HepG2 (cell line): ENCODE data around the gene ITGB2. TPM values are rescaled to one million over a fixed set of nuclear protein-coding genes. Genes with fewer than 3 reads are reported as not detected.

Experiments
- GPN1 ChIP-seq: sonication (generic); formaldehyde crosslinking; IDR thresholded peaks from 2 replicates; pipeline ENCODE4 v1.5.1; 2020; ENCODE audit warnings: missing genetic modification reagents, borderline replicate concordance
- HNF4G ChIP-seq, 2 experiments: sonication (generic) in 1 of 2; formaldehyde crosslinking in 1 of 2; IDR thresholded peaks; 2 replicates each; pipeline versions ENCODE4 v1.4.0 to v1.6.1; 2011 to 2020; ENCODE audit warnings: borderline replicate concordance in 2 of 2, low read depth in 2 of 2, mild to moderate bottlenecking in 2 of 2, low read length in 1 of 2, missing genetic modification reagents in 1 of 2, moderate library complexity in 1 of 2
- KAT7 ChIP-seq: IDR thresholded peaks from 2 replicates; pipeline ENCODE4 v1.6.1; 2018; ENCODE audit warnings: borderline replicate concordance, missing compliant biosample characterization
- PAX8 ChIP-seq: sonication (generic); formaldehyde crosslinking; IDR thresholded peaks from 2 replicates; pipeline ENCODE4 v1.8.0; 2022; ENCODE audit warnings: mild to moderate bottlenecking, missing genetic modification reagents, borderline replicate concordance
- POLR2G ChIP-seq: fragments of 200-400 bp; formaldehyde crosslinking; IDR thresholded peaks from 2 replicates; pipeline ENCODE4 v1.6.1; 2018; ENCODE audit warnings: mild to moderate bottlenecking, low read depth, low read length, moderate library complexity
- SAFB2 ChIP-seq: sonication (generic); formaldehyde crosslinking; IDR thresholded peaks from 2 replicates; pipeline ENCODE4 v1.5.1; 2020; ENCODE audit warnings: missing genetic modification reagents, low read depth, mild to moderate bottlenecking, borderline replicate concordance
- SMAD3 ChIP-seq: sonication (generic); formaldehyde crosslinking; IDR thresholded peaks from 2 replicates; pipeline ENCODE4 v1.4.0; 2020; ENCODE audit warnings: missing genetic modification reagents
- SRY ChIP-seq: sonication (generic); formaldehyde crosslinking; IDR thresholded peaks from 2 replicates; pipeline ENCODE4 v1.8.0; 2022; ENCODE audit warnings: mild to moderate bottlenecking, missing genetic modification reagents
- TSC22D2 ChIP-seq: sonication (generic); formaldehyde crosslinking; IDR thresholded peaks from 2 replicates; pipeline ENCODE4 v1.5.1; 2020; ENCODE audit warnings: missing genetic modification reagents, mild to moderate bottlenecking, borderline replicate concordance
- ZFAT ChIP-seq: sonication (generic); formaldehyde crosslinking; conservative IDR thresholded peaks from 2 replicates; pipeline ENCODE4 v1.8.1; 2023; ENCODE audit warnings: missing genetic modification reagents, inconsistent platforms
- ZFP37 ChIP-seq: sonication (generic); formaldehyde crosslinking; IDR thresholded peaks from 2 replicates; pipeline ENCODE4 v1.4.0; 2020; ENCODE audit warnings: missing genetic modification reagents, borderline replicate concordance
- ZFY ChIP-seq: sonication (generic); formaldehyde crosslinking; IDR thresholded peaks from 2 replicates; pipeline ENCODE4 v1.4.0; 2020; ENCODE audit warnings: missing genetic modification reagents
- ZNF10 ChIP-seq: sonication (generic); formaldehyde crosslinking; IDR thresholded peaks from 2 replicates; pipeline ENCODE4 v1.4.0; 2020; ENCODE audit warnings: mild to moderate bottlenecking, low read depth, missing genetic modification reagents, borderline replicate concordance
- ZNF235 ChIP-seq: sonication (generic); formaldehyde crosslinking; IDR thresholded peaks from 2 replicates; pipeline ENCODE4 v1.8.1; 2023; ENCODE audit warnings: mild to moderate bottlenecking, missing genetic modification reagents, borderline replicate concordance
- ZNF253 ChIP-seq: sonication (generic); formaldehyde crosslinking; IDR thresholded peaks from 2 replicates; pipeline ENCODE4 v1.8.0; 2022; ENCODE audit warnings: mild to moderate bottlenecking, missing genetic modification reagents, borderline replicate concordance
- ZNF256 ChIP-seq: sonication (generic); formaldehyde crosslinking; conservative IDR thresholded peaks from 2 replicates; pipeline ENCODE4 v1.4.0; 2020; ENCODE audit warnings: missing genetic modification reagents
- ZNF558 ChIP-seq: sonication (generic); formaldehyde crosslinking; IDR thresholded peaks from 2 replicates; pipeline ENCODE4 v1.9.0; 2022; ENCODE audit warnings: mild to moderate bottlenecking, missing genetic modification reagents, borderline replicate concordance
- ZNF563 ChIP-seq: sonication (generic); formaldehyde crosslinking; IDR thresholded peaks from 2 replicates; pipeline ENCODE4 v1.8.0; 2022; ENCODE audit warnings: mild to moderate bottlenecking, moderate library complexity, missing genetic modification reagents
- ZNF672 ChIP-seq: sonication (generic); formaldehyde crosslinking; IDR thresholded peaks from 2 replicates; pipeline ENCODE4 v1.8.1; 2022; ENCODE audit warnings: missing genetic modification reagents
- ZNF749 ChIP-seq: sonication (generic); formaldehyde crosslinking; IDR thresholded peaks from 2 replicates; pipeline ENCODE4 v1.8.0; 2022; ENCODE audit warnings: mild to moderate bottlenecking, missing genetic modification reagents, moderate library complexity, borderline replicate concordance
- ZNF777 ChIP-seq: sonication (generic); formaldehyde crosslinking; IDR thresholded peaks from 2 replicates; pipeline ENCODE4 v1.4.0; 2020; ENCODE audit warnings: missing genetic modification reagents
- ZNF816 ChIP-seq: sonication (generic); formaldehyde crosslinking; IDR thresholded peaks from 2 replicates; pipeline ENCODE4 v1.8.0; 2022; ENCODE audit warnings: missing genetic modification reagents, mild to moderate bottlenecking, borderline replicate concordance
- ZNF839 ChIP-seq: sonication (generic); formaldehyde crosslinking; IDR thresholded peaks from 2 replicates; pipeline ENCODE4 v1.4.0; 2020; ENCODE audit warnings: missing genetic modification reagents, mild to moderate bottlenecking, borderline replicate concordance
- ZSCAN21 ChIP-seq: sonication (generic); formaldehyde crosslinking; IDR thresholded peaks from 2 replicates; pipeline ENCODE4 v1.8.0; 2022; ENCODE audit warnings: mild to moderate bottlenecking, missing genetic modification reagents, moderate library complexity, borderline replicate concordance
- polyA plus RNA-seq, 8 experiments: library from polyadenylated mRNA; depleted of rRNA in 3 of 8; stranded (reverse) in 7 of 8; unstranded in 1 of 8; fragments of >200 nt; fragmentation: Illumina TruSeq in 4 of 8; extraction: Trizol in 4 of 8; gene quantifications; 2 replicates each; pipeline versions ENCODE4 v1.2.1 to v1.2.3, GENCODE V29; 2011 to 2016; ENCODE audit warnings: low read depth in 4 of 8, missing spikeins in 1 of 8, mixed read lengths in 1 of 8; ENCODE audit not compliant: insufficient read depth in 1 of 8
- total RNA-seq, 5 experiments: library from RNA; depleted of rRNA; stranded (reverse); fragments of >200 nt; fragmentation: Illumina TruSeq; extraction: Trizol; gene quantifications; 2 replicates each; pipeline ENCODE4 v1.2.3, GENCODE V29; 2016; ENCODE audit warnings: low read depth in 1 of 5
- TF ChIP-seq, protein P1 (sequence below): sonication (generic); formaldehyde crosslinking; IDR thresholded peaks from 2 replicates; pipeline ENCODE4 v1.4.0; 2020; ENCODE audit warnings: missing genetic modification reagents, borderline replicate concordance

ITGB2 gene
- total and polyA plus RNA-seq, 2 of the 13 experiments (the other 11 are each of a cell fraction or from before 2014, with no cell fraction given): 4.2 to 18.0 TPM

DNA sequence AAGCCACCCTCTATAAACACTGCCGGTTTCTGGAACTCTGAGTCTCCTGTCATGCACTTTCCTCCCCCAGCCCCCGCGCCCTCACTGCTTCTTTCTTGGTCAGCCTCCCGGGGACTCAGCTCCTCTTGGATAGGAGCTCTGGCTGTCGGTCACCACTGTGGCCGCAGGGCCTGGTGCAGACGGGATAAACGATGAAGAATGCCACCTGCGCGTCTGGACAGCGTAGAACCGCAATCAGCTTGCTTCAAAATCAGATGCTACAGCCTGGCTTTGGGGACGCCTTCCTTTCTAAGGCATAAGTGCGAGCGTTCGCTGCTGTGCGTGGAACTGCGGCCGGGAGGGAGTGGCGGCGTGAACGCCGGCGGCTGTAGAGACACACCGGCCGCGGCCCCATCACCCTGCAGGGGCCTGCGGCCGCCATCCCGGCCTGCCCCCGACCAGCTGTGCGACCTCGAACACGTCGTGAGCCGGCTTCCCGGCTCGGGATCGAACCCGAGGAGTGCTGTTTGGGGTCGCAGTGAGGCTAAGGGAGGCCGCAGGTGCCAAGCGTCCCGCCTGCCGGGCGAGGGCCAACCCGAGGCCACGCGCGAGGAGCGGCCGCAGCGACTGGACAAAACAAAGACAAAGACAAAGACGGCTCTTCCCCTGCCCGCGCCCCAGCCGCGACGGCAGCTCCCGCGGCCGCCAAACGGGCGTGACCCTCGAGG, 47.9 kb downstream of the ITGB2 start (continued):
- peak; percentile 75; the same call in 1 of the 2 replicates for TF ChIP-seq ZNF816 (CRISPR knock-in tag)
- TF ChIP-seq, protein P1, sequence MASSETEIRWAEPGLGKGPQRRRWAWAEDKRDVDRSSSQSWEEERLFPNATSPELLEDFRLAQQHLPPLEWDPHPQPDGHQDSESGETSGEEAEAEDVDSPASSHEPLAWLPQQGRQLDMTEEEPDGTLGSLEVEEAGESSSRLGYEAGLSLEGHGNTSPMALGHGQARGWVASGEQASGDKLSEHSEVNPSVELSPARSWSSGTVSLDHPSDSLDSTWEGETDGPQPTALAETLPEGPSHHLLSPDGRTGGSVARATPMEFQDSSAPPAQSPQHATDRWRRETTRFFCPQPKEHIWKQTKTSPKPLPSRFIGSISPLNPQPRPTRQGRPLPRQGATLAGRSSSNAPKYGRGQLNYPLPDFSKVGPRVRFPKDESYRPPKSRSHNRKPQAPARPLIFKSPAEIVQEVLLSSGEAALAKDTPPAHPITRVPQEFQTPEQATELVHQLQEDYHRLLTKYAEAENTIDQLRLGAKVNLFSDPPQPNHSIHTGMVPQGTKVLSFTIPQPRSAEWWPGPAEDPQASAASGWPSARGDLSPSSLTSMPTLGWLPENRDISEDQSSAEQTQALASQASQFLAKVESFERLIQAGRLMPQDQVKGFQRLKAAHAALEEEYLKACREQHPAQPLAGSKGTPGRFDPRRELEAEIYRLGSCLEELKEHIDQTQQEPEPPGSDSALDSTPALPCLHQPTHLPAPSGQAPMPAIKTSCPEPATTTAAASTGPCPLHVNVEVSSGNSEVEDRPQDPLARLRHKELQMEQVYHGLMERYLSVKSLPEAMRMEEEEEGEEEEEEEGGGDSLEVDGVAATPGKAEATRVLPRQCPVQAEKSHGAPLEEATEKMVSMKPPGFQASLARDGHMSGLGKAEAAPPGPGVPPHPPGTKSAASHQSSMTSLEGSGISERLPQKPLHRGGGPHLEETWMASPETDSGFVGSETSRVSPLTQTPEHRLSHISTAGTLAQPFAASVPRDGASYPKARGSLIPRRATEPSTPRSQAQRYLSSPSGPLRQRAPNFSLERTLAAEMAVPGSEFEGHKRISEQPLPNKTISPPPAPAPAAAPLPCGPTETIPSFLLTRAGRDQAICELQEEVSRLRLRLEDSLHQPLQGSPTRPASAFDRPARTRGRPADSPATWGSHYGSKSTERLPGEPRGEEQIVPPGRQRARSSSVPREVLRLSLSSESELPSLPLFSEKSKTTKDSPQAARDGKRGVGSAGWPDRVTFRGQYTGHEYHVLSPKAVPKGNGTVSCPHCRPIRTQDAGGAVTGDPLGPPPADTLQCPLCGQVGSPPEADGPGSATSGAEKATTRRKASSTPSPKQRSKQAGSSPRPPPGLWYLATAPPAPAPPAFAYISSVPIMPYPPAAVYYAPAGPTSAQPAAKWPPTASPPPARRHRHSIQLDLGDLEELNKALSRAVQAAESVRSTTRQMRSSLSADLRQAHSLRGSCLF (CRISPR knock-in tag): no peak
- no peak for TF ChIP-seq KAT7
- peak; percentile 55; the same call in 1 of the 2 replicates for TF ChIP-seq ZNF777 (CRISPR knock-in tag)
- TF ChIP-seq ZNF672 (CRISPR knock-in tag): no peak
- TF ChIP-seq ZNF235 (CRISPR knock-in tag): no peak
- TF ChIP-seq SAFB2 (CRISPR knock-in tag): no peak
- no peak for TF ChIP-seq ZSCAN21 (CRISPR knock-in tag)
- no peak for TF ChIP-seq ZNF839 (CRISPR knock-in tag)
- TF ChIP-seq HNF4G (IDR thresholded peaks at IDR 0.05; ENCODE audit: borderline replicate concordance, low read depth, low read length): no peak
- TF ChIP-seq HNF4G (CRISPR knock-in tag; IDR thresholded peaks at IDR 0.05; ENCODE audit: borderline replicate concordance, low read depth): 0 out of 2 replicates have a peak, but pooled peaks have one; percentile 26
- TF ChIP-seq ZNF256 (CRISPR knock-in tag): no peak
- 0 out of 2 replicates have a peak, but pooled peaks have one; percentile 39 for TF ChIP-seq GPN1
- peak; percentile 71; the same call in 1 of the 2 replicates for TF ChIP-seq ZNF563 (CRISPR knock-in tag)
- TF ChIP-seq POLR2G: peak; percentile 0; the same call in 1 of the 2 replicates
- TF ChIP-seq ZFY (CRISPR knock-in tag): no peak
- TF ChIP-seq ZNF558: 0 out of 2 replicates have a peak, but pooled peaks have one; percentile 40
- TF ChIP-seq ZFP37 (CRISPR knock-in tag): no peak
- peak; percentile 77; the same call in 1 of the 2 replicates for TF ChIP-seq SRY
- TF ChIP-seq ZNF10: no peak
- TF ChIP-seq ZNF253: no peak
- TF ChIP-seq PAX8 (CRISPR knock-in tag): no peak
- TF ChIP-seq ZNF749 (CRISPR knock-in tag): no peak
- TF ChIP-seq TSC22D2: no peak
- TF ChIP-seq ZFAT (CRISPR knock-in tag): 0 out of 2 replicates have a peak, but pooled peaks have one; percentile 60
- no peak for TF ChIP-seq SMAD3 (CRISPR knock-in tag)
